ENCODE measurements around the gene EIF2B2.
"Not testable (repeated sequence)": the region's sequence is repeated elsewhere in the genome, so short reads cannot be mapped to it uniquely, and the experiment has no call there.

EIF2B2 gene

DNA sequence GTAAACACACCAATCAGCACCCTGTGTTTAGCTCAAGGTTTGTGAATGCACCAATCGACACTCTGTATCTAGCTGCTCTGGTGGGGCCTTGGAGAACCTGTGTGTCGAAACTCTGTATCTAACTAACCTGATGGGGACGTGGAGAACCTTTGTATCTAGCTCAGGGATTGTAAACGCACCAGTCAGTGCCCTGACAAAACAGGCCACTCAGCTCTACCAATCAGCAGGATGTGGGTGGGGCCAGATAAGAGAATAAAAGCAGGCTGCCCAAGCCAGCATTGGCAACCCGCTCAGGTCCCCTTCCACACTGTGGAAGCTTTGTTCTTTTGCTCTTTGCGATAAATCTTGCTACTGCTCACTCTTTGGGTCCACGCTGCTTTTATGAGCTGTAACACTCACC lies 6.9 kb upstream of the EIF2B2 start:
- DNase-seq = not testable (repeated sequence)

DNA sequence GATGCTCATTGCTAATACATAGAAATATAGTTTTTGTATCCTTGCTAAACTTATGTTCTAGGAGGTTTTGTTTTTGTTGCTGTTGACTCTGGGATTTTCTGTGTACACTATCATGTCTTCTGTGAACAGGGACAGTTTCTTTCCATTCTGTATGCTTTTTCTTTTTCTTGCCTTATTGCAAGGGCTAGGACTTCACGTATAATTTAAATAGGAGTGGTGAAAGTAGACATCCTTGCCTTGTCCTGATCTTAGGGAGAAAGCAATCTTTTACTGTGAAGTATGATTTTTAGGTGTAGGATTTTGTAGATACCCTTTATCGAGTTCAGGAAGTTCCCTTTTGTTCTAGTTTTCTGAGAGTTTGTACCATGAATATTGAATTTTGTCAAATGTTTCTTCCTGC lies 1.5 kb upstream of the EIF2B2 start:
- DNase-seq = no peak

DNA sequence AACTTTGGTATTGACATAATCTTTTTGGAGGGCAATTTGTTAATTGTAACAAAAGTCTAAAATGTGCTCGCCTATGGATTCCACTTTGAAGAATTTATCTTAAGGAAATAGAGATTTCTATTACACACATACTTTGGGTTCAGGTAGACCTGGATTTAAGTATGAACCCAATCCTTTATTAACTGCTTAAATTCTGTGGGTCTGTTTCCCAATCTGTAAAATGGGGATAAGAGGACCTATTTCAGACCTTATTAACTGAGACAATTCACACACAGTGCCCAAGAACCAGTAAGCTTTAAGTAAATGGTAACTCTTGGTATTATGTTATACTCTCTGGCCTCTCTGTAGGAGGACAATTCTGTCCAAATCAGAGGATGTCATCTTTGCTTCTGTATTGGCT lies 822 bp upstream of the EIF2B2 start:
- no peak for DNase-seq

DNA sequence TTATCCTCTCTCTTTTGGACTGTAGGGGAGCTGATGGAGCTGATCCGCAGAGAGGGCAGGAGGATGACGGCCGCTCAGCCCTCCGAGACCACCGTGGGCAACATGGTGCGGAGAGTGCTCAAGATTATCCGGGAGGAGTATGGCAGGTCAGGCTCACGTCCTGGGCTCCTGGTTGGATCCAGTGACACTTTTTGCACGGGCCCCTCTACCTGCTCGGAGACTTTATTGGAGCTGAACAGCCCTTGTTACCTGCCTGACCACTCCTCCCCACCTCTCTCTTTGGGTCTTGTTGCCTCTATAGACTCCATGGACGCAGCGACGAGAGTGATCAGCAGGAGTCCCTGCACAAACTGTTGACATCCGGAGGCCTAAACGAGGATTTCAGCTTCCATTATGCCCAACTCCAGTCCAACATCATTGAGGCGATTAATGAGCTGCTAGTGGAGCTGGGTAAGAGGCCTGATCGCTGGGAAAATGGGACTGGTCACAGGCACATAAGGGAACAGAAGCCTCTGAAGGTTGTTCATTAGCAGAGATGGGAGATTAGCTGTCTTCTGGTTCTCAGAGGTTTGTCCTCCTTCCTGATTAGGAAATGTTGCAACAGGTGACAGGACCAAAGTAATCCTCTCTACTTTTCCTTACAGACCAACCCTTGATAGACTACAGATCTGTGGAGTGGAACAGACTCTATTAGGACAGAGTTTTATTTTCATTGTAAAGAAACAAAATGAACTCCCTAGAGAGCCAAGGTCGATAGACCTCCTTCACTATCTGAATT lies 718 bp downstream of the EIF2B2 start:
- DNase-seq = no peak

DNA sequence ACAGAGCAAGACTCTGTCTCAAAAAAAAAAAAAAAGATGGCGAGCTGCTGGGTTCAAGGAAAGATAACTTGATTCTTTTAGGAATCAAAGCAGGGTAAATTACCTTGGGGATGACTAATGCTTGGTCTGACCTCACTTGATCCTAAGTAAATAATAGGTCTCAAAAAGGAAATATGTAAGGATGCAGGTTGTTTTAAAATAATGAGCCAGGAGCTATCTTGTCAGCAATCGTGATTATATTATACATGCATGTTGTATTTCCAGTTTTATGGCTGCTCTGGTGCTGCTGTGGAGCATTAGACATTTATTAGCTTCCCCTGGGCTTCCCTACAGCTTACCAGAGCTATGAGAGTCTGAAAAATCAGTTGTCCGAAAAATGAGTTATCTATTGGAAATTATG lies 2.6 kb downstream of the EIF2B2 start:
- no peak for DNase-seq

DNA sequence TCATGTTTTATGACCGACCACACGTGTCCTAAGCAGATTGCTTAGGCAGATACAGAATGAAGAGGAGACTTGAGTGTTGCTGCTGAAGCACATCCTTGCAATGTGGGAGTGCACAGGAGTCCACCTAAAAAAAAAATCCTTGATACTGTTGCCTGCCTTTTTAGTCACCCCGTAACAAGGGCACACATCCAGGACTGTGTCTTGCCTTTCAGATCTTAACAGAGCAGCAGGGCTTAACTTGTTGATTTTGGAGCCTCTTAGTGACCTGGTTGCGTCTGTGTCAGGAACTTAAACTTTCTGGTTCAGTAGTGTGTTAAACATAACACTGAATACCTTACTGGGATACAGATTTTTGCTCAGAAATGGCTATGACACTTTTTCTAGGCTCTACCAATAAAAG lies 6.5 kb downstream of the EIF2B2 start:
- no peak for DNase-seq

DNA sequence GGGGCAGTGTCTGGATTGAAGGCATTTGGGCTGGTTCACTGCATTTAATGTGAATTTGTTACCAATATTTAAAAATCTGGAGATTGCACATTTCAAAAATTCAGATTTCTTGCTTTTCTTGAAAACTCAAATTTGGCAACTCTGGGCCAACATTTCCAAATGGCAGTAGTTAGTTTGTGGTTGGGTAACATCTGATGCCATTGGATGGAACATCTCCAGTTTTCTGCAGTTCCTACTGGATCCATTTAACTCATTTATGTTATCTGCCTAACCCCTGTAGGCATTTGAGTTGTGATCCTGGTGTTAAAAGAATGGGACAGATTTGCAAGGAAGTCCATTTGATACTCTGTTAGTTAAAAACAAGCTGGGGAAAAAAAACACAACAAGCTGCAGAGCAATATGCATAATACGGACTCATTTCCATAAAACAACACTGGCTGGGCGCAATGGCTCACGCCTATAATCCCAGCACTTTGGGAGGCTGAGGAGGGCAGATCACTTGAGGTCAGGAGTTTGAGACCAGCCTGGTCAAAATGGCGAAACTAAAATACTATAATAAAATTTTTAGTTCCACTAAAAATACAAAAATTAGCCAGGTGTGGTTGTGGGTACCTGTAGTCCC lies 7.9 kb downstream of the EIF2B2 start:
- no peak for DNase-seq

DNA sequence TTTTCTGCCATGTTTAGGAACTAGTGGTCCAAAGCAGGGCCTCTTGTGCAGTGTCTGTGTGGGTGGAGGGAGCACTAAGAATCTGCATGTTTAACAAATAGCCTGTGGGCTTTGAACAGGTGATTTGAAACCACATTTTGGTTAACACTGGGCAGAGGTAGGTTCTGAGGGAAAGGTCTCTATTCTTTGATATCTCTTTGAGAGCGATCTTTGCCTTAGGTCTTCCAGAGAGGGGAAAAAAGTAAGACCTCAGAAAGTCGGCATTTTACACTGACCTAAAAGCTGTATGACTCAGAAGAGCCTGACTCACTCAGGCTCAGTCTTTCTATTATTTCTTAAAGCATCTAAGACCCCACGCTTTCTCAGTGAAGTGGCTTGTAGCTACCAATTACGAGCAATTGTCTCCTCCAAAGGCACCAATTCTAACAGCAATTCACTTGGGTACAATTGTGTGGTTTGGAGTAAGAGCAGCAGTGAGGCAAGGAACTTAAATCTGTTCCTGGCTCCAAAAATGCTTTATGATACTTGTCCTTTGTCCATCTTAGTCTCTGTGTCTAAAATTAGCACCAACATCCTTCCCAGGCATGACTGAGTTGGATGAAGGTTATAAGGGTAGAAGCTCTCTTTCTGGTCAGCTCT lies 8.8 kb downstream of the EIF2B2 start:
- no peak for DNase-seq

DNA sequence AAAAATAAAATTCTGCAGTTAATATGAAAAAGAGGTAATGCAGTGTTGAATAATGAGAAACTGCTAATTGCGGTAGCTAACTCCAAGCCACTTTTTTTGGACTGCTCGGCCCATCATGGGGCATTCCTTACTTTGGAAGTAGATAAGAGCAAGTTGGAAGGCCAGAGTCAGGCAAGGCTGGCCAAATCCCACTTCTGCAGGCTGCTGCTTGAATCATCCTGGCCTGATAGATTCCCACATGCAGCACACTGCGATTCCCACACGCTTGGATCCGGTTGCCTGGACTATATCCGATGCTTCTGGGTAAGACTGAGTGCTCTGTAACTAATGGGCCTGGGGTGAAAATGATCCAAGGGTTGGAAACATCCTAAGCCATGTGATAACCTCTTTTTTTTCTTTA lies 10.6 kb downstream of the EIF2B2 start:
- no peak for DNase-seq

DNA sequence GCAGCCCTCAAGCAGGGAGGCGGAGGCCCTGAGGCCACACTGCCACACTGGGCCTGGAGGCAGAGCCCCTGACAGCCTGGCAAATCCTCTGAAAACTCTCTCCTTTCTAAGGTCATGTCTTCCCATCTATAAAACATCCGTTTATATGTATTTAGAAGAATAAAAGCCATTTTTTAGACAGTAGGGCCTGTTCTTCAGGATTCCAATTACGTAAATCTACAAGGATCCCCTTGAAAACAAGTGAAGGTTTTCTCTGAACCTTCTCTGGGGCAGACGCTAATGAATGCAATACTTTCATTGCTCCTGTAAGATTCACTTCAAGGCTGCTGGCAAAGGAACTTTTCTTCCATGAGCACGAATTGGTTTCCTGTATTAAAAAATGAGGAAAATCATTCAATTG lies 12.8 kb downstream of the EIF2B2 start:
- no peak for DNase-seq

DNA sequence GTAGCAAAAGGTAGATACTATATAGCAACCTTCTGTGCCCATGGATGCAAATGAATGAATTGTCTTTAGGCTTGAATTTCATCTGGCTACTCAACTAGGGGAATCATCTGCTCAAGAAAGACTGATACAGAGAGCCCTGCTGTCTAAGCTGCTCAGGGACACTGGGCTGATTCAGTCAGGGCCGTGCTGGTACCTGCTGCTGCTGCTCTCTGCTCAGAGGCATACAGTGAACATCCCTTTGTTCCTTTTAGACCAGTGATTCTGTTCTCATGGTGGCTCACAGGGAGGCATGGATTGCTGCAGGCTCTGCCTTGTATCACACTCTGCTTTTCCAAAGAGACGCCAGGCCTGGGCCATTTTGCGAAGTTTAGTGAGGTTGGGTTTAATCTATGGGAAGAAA lies 14.1 kb downstream of the EIF2B2 start:
- no peak for DNase-seq

DNA sequence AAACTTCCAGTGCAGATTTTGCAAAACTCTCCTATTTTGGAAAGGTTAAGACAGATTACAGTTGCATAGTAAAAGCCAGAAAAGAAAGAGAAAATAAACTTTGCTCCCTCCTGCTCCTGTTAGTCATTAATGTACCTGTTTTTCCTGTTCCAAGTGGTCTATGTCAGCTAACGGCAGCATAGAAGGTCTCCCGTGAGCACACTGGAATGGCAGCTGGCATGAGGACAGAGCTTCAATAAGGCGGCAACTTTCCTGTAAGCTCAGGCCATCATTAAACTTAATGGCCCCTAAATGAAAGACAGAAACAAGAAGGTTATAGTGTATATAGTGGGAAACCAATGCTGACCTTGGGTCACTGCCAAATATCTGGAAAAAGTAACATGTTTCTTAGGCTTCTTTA lies 16.0 kb downstream of the EIF2B2 start:
- no peak for DNase-seq

DNA sequence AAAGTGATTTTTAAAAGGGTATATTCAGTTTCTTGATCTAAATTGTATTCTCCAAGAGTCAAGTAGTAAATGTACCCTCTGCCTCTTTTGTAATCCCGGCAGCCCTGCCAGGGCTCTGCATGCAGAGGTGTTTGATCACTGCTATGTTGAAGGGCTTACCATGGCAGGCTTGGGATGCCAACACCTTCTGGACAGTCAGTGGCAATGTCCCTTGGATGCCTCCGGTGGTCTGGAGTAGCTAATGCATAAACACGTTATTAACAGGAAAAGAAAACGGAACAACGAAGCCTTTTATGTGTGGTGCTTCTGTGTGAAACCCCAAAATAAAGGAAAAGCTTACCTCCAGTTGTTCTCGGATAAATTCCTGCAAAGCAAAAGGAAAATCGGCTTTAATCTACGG lies 19.9 kb downstream of the EIF2B2 start:
- DNase-seq = no peak

DNA sequence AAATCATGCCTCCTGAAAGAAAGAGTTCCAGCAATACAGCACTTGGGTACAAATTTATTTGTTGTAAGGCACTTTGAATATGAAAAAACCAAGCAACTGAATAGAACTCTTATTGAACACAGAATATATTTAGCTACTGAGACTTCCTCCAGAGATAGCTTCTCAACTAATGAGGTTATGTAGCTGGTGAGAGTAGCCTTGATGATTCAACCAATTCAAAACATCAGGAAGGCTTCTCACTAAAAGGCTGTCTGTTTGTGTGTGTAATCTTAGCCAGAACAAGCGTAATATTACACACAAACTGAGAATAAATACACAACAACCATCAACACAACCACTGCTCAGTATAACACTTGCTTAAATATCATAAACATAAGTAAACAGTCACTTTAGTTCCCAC lies 20.4 kb downstream of the EIF2B2 start:
- DNase-seq = no peak

DNA sequence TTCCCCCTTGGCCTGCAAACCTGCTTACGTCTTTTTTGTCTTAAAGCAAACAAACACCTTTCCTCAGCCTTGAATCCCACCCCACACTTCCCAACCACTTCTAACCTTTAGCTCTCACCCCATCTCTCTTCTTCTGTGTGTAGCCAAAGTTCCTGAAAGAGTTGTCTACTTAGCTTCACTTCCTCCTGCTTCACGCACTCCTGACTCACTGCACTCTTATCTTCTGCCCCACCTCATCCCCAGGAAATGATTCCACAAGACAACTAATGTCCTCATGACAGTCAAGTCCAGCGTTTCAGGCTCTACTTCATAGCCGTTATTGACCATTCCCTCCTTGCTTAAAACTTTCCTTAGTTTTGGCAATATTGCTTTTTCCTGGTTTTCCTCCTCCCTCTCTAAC lies 22.4 kb downstream of the EIF2B2 start:
- DNase-seq = no peak

DNA sequence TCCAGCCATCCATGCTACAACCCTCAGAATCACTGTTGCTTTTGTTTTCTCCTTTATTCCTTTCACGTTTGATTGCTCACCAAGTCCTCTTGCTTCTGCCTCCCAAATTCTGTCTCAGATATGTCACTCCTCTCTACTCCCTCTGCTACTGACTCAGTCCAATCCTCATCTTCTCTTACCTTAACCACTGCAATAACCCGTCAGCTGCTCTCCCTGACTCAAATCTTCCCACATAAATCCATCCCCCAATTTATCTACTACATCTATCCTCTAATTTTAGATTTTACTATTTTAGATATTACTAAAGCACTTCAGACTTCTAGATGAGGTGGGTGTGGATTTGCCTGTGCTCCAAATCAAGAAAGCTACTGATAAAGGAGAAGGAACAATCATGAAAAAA lies 23.2 kb downstream of the EIF2B2 start:
- no peak for DNase-seq

DNA sequence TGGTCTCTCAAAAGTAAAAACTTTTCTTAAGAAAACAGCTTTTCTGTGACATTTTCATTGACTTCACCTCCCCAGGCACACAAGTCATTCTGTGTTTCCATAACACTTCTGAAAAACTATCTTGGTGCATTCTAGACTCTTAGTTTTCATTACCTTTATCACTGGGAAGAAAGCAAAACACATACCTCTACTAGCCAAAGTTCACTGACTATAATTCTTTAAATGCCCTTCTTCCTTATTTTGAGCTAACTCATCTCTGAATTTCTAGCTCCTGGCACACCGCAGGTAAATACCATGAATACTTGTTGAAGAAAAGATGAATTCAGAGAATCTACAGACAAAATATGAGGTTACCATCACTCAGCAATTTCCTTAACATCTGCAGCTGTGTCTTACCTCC lies 27.4 kb downstream of the EIF2B2 start:
- DNase-seq = no peak

DNA sequence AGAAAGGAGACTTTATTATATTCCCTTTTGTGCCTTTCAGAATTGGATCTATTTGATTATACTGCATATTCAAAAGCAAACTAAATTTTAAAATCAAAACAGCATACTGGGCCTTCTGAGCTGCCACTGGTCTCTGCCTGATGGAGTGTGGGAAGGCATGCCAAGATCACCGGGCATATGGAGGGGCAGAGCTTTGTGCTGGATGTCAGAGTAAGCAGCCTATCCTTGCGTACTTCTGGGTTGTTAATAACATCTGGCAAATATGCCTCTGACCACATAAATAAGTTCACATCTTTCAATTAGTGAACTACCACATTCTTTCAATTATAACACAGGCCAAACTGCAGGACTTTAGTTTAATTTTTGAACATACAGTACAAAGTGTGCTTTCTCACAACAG lies 30.2 kb downstream of the EIF2B2 start:
- DNase-seq = no peak

DNA sequence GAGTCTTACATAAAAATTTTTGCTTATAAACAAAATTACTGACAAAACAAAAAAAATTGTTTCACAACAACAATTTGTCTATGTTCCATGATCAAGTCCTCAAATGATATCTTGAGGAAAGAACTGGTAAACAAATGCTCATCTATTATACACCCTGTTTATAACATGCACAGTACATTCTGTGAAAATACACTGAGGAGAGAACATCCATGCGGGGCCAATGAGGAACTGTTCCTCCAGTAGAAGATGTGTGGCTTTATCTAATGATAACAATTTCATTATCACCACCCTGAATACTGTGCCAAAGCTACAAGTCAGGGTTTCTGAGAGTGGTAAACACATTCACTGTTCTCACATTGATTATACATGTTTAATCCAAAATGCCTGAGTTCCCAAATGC lies 37.8 kb downstream of the EIF2B2 start:
- DNase-seq = no peak

DNA sequence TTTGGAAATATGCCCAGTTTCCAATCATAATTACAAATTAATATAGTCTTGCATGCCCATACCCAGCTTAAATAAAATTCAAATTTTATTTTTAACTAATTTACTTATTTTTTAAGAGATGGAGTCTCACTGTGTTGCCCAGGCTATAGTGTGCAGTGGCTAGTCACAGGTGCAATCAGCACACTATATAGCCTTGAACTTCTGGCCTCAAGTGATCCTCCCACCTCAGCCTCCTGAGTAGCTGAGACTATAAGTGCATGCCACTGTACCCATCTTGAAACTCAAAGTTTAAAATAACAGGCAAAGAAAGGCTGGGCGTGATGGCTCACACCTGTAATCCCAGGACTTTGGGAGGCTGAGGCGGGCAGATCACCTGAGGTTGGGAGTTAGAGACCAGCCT lies 38.2 kb downstream of the EIF2B2 start:
- DNase-seq = no peak

DNA sequence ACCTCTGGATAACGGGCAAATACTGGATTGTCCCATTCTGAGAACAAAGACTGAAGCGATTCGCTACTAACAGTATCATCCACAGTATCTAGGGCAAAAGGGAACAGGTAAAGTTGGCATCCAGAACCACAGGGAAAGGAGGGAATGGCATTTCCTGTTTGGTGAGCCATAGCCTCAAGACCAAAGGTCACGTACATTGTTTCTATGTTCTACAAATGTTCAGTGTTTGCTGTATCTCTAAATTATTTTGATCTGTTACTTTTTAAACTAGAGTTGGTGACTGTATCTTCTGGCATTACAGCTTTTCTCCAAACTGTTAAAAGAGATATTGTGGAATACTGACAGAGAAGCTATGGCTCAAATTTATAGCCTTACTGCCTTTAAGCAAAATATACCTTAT lies 38.9 kb downstream of the EIF2B2 start:
- DNase-seq = no peak

DNA sequence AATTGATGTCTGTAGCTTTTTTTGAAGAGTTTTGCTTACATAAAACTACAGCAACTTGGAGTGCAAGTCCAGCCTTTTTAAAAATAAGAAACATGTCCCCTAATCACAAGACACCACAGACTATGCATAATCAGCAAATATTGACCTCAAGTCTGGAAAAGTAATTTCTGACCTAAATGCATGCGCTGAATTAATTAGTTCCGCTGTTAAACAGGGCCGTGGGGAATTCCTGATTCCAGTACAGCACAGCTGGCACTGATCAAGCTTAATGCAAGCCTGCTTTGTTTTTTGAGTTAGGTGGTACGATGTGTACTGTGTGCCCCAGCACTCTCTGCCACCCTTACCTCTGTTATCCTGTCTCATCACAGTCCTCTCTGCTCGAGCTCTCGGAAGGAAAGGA lies 39.3 kb downstream of the EIF2B2 start:
- no peak for DNase-seq

DNA sequence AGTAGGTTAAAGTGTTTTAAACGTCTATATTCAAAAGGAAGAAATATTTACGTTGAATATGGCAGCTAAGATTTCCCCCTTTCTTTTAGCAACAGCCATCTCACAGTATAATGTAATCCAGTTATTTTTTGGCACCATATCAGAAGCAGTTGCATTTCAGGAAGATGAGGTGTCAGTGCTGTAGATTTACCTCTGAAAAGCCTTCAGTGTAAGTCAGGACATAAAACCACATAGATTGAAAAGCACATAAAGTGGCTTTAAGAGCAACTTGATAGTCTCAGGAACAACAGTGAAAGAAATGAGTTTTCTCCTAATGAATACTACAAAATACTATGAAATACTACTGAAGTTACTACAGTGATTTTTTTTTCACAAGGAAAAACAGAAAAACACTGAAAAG lies 41.6 kb downstream of the EIF2B2 start:
- DNase-seq = no peak

DNA sequence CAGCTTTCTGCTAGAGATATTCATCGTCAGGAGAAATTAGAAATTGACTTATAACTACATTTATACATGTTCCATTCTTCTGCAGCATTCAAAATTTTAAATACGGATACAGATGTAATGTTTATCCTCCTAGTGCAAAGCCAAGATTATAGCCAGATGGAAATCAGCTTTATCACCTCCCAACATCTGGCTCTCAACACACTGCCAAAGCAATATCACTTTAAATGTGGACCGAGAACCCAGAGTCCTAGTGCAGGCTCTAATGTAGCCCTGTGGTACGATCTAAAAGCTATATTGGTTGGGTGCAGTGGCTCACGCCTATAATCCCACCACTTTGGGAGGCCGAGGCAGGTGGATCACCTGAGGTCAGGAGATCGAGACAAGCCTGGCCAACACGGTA lies 42.0 kb downstream of the EIF2B2 start:
- DNase-seq = no peak

DNA sequence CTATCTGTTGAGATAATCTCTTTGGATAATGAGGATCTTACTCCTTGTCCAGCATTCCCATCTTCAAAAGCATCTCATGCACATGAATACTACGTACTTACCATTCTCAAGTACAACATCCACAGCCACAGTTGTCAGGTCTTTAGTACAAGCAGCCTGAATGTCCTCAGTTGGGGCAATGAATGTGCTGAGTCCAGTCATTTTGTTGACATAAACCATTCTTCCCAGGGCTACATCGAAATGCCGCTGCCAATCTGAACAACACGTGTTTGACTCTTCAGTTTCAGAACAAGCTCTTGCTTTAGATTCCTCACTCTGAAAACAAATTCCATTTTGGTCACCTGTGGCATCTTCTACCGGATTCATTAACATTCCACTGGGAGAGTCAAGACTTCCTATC lies 43.6 kb downstream of the EIF2B2 start:
- no peak for DNase-seq

Measured in activated CD4-positive, CD25-positive, alpha-beta regulatory T cell (primary cell).